Measurements from ENCODE around the gene KYNU. TPM values are rescaled to one million over a fixed set of nuclear protein-coding genes. Genes with fewer than 3 reads are reported as not detected.
"Not testable (repeated sequence)": the region's sequence is repeated elsewhere in the genome, so short reads cannot be mapped to it uniquely, and the experiment has no call there.

KYNU gene
- total RNA-seq, 1 donor from 2014 or later: 2.3 TPM

GRCh38 chr2:142901780-142902179, 24.3 kb downstream of the KYNU start:
- Histone ChIP-seq H3K9me3 (no peaks in the 10 kb centered on the region), H3K27me3 (no peaks in the 10 kb centered on the region), H3K36me3 (no peaks in the 10 kb centered on the region), H3K4me3 (no peak overlapping the region), H3K4me1 (no peaks in the 10 kb centered on the region), H3K27ac (no peak overlapping the region)
- no peak for DNase-seq (ENCODE audit: low spot score in 2 of 2)
- TF ChIP-seq CTCF (IDR thresholded peaks at IDR 0.05): no peak
- intact Hi-C loops (cut with DNase I): no loop called here

DNA sequence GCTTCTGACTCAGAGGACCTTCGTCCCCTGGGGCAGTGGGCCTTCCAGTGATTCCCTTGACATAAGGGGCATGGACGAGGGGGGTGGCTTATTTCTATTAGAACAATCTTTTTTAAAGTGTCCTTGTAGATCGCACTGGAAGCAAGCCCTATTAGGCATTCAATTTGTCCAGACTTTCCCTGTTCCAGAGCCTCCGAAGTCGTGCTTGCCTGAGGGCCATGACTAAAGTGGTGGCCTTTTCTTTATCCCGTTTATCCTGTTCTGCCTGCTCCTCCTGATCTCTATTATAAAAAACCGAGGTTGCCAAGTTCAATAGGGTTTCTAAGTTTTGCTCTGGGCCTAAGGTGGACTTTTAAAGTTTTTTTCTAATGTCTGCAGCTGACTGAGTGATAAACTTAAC, 26.3 kb downstream of the KYNU start:
- H3K9me3 ChIP-seq; H3K36me3 ChIP-seq; H3K4me1 ChIP-seq; H3K27ac ChIP-seq; intact Hi-C loops (cut with DNase I); DNase-seq (ENCODE audit: low spot score in 2 of 2); H3K4me3 ChIP-seq; H3K27me3 ChIP-seq: not testable (repeated sequence)

DNA sequence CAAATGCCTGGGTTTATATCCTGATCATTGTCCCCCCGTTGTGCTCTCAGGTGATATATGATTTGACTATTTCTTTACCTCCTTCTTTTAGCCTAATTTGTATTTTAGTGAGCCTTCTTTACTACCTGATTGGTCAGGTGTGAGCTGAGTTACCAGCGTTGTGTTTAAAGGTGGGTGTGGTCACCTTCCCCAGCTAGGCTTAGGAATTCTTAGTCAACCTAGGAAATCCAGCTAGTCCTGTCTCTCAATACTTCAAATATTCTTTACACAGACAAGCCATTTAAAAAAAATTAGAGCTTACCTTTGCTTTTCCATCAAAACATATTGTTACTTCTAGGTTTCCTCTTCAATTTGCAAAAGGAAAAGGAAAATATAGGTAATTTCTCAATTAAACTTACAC, 30.2 kb downstream of the KYNU start:
- intact Hi-C loops (cut with DNase I): no loop called here

GRCh38 chr2:142914507-142915313, 37.2 kb downstream of the KYNU start:
- no peak for DNase-seq (ENCODE audit: low spot score in 2 of 2)
- intact Hi-C loops (cut with DNase I): no loop called here
- Histone ChIP-seq H3K27ac (no peak overlapping the region), H3K4me1 (no peaks in the 10 kb centered on the region), H3K4me3 (no peak overlapping the region), H3K27me3 (no peaks in the 10 kb centered on the region), H3K9me3 (no peaks in the 10 kb centered on the region), H3K36me3 (no peaks in the 10 kb centered on the region)
- TF ChIP-seq CTCF (IDR thresholded peaks at IDR 0.05): no peak

More for the DNA sequence above, 30.2 kb downstream of the KYNU start:
- H3K27me3 ChIP-seq: no peaks in the 10 kb centered on the region
- DNase-seq (ENCODE audit: low spot score in 2 of 2): no peak
- H3K27ac ChIP-seq: no peak overlapping the region
- no peak for TF ChIP-seq CTCF (IDR thresholded peaks at IDR 0.05)
- H3K4me1 ChIP-seq: no peaks in the 10 kb centered on the region
- H3K9me3 ChIP-seq: no peaks in the 10 kb centered on the region
- H3K4me3 ChIP-seq: no peak overlapping the region
- no peaks in the 10 kb centered on the region for H3K36me3 ChIP-seq

DNA sequence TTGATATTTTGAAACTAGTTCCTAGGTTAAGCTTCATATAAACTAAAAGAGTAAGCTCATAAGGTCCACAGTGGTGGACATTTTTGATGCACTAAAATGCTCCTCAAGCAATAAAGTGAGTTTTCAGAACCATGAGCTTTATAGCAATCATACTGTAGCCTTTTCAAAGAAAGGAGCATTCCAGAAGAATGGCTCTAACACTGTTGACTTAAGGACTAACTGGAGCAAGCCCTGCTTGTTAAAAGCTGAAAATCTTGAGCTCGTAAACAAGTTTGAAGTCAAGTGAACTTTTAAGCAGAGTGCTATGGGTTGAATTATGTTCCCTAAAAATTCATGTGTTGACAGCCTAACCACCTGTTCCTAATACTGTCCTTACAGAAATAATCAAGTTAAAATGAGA, 38.0 kb downstream of the KYNU start:
- no peak for TF ChIP-seq CTCF (IDR thresholded peaks at IDR 0.05)
- H3K4me3 ChIP-seq: no peak overlapping the region
- no peaks in the 10 kb centered on the region for H3K27me3 ChIP-seq
- H3K36me3 ChIP-seq: no peaks in the 10 kb centered on the region
- intact Hi-C loops (cut with DNase I): no loop called here
- no peaks in the 10 kb centered on the region for H3K9me3 ChIP-seq
- no peaks in the 10 kb centered on the region for H3K4me1 ChIP-seq
- H3K27ac ChIP-seq: no peak overlapping the region
- DNase-seq (ENCODE audit: low spot score in 2 of 2): no peak

GRCh38 chr2:142918624-142919023, 41.2 kb downstream of the KYNU start:
- Histone ChIP-seq H3K27ac (no peak overlapping the region), H3K9me3 (no peaks in the 10 kb centered on the region), H3K27me3 (no peaks in the 10 kb centered on the region), H3K4me3 (no peak overlapping the region), H3K36me3 (no peaks in the 10 kb centered on the region), H3K4me1 (no peaks in the 10 kb centered on the region)
- intact Hi-C loops (cut with DNase I): no loop called here
- no peak for DNase-seq (ENCODE audit: low spot score in 2 of 2)
- TF ChIP-seq CTCF (IDR thresholded peaks at IDR 0.05): no peak
